WI38 (cell line): ENCODE measurements around the gene COL15A1.
"Not testable (repeated sequence)": the region's sequence is repeated elsewhere in the genome, so short reads cannot be mapped to it uniquely, and the experiment has no call there.

Source experiments
- H3K4me3 ChIP-seq: 2 replicates; pipeline ENCODE4 v1.5.1; 2011; ENCODE audit warnings: low read depth, mild to moderate bottlenecking, control low read depth, low read length
- CTCF ChIP-seq: IDR thresholded peaks from 2 replicates; pipeline ENCODE4 v1.5.1; 2012; ENCODE audit warnings: low read depth, mild to moderate bottlenecking, control low read depth, low read length

COL15A1 gene

DNA sequence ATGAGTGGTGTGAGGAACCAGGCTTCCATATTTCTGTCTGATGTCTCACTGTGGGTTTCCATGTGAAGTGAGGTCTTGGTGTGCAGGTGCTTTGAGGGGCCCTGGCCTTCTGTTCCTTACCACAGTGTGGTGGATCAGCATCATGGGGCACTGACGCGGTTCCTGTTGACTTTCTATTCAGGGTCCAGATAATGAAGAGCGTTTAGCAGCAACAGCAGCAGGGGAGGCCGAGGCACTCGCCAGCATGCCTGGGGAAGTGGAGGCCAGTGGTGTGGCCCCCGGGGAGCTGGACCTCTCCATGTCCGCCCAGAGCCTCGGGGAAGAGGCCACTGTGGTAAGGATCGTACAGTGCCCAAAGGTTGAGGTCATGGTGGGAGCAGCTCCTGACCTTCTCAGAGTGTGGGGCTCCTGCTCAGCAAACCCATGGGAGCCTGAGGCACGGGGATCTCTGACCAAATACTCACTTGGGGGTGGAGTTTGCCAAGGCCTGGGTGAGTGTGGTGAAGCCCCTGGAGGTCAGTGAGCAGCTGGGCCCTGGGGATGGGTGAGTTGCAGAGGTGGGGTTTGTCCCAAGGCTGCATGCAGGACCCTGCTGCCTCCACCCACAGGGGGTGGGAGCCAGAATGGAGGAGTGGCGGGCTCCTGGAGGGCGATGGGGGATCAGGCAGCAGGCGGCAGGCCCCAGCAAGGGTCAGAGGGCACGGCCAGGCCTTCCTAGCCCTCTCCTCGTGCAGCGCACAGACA, 61.2 kb downstream of the COL15A1 start:
- no peak overlapping the region for H3K4me3 ChIP-seq
- no peak for TF ChIP-seq CTCF

DNA sequence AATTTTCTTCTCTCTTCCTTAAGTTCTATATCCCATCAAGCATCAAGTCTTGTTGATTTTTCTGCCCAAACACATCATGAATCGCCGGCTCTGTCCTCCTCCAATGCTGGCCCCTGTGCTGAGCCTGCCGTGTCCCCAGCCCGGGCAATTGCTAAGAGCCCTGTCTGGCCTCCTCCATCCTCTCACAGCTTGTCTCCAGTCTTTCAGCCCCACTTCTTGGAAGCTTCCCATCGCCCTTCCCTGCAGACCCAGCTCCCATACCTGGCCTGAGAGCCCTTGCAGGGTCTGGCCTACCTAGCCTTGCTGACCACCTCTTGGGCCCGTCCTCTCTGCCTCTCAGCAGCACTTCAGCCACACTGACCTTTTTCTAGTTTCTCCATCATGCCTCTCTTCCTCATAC, 61.9 kb downstream of the COL15A1 start:
- TF ChIP-seq CTCF: no peak
- H3K4me3 ChIP-seq: no peak overlapping the region

GRCh38 chr9:99006511-99006910, 62.8 kb downstream of the COL15A1 start:
- H3K4me3 ChIP-seq: no peak overlapping the region
- TF ChIP-seq CTCF: no peak

DNA sequence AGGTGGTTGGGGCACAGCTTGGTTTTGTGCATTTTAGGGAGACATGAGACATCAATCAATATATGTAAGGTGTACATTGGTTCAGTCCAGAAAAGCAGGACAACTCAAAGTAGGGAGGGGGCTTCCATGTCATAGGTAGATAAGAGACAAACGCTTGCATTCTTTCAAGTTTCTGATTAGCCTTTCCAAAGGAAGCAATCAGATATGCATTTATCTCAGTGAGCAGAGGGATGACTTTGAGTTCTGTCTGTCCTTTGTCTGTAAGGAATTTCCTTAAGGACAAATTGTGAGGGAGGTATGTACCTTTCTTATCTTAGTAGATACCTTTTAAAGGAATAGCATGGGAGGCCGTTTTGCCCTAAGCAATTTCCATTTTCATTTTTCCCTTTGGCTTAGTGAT, 63.3 kb downstream of the COL15A1 start:
- no peak for TF ChIP-seq CTCF
- no peak overlapping the region for H3K4me3 ChIP-seq

DNA sequence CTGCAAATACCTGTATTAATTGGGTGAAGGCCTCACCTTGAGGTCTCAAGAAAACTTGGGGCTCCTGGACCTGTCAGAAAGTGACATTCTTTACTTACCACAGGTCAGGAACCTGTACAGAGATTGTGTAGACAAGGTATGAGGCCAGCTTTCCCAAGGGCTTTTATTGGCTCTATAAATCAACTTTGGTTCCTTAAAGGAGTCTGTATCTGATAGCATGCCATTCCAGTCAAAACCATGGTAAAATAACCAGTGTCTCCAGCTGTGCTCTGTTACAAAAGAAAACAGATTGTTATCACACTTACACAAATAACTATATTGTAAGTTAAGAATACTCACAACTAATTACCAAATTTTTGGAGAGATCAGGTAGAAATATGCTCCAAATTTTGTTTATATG, 64.5 kb downstream of the COL15A1 start:
- no peak for TF ChIP-seq CTCF
- no peak overlapping the region for H3K4me3 ChIP-seq

GRCh38 chr9:99010393-99010792, 66.7 kb downstream of the COL15A1 start:
- H3K4me3 ChIP-seq: not testable (repeated sequence)

DNA sequence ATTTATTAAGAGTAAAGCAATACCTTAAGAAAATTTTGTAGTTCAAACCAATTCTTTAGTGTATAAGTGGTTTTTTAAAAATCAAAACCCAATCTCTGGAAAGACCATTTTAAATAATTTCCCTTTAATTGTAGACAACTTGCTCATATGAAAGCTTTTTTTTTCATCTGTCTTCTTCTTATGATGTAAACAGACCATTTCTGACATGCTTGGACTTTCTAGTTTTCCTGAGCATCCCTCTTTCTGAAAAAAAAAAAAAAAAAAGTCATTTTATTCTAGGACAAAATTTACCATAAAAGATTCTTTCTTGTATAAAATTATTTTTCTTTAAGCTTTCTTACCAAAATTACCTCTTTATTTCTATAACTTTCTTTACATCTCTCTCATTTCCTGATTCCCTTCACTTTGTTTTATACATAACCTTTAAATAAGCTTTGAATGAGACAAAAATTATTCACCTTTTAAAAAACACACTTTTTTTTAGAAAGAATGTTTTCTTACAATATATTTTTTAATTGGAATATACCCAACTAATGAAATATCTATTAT, 67.5 kb downstream of the COL15A1 start:
- H3K4me3 ChIP-seq: no peak overlapping the region
- TF ChIP-seq CTCF: no peak
